Fibroblast of the aortic adventitia (primary cell): ENCODE results near the gene ITSN1. TPM values are rescaled to one million over a fixed set of nuclear protein-coding genes. Genes with fewer than 3 reads are reported as not detected.
"Not testable (repeated sequence)": the region's sequence is repeated elsewhere in the genome, so short reads cannot be mapped to it uniquely, and the experiment has no call there.

Experiments used
- DNase-seq: peaks from one replicate; pipeline ENCODE4 v3.0.0-alpha.2; 2010; ENCODE audit warnings: low read depth
- H3K4me3 ChIP-seq: 2 replicates; pipeline ENCODE4 v1.5.1; 2011; ENCODE audit warnings: low read depth, mild to moderate bottlenecking, control low read depth, low read length, moderate library complexity
- CTCF ChIP-seq: IDR thresholded peaks from 2 replicates; pipeline ENCODE4 v1.5.1; 2011; ENCODE audit warnings: mild to moderate bottlenecking, low read length, control low read depth, inconsistent platforms; ENCODE audit not compliant: insufficient read depth
- total RNA-seq: library from RNA; depleted of rRNA; stranded (reverse); fragments of >200 nt; gene quantifications from 2 replicates; pipeline ENCODE4 v1.2.3, GENCODE V29; 2012; ENCODE audit warnings: low replicate concordance

The ITSN1 gene
- total RNA-seq = 35.0 and 46.5 TPM in 2 replicates

GRCh38 chr21:33642027-33642895 is at the start of gene ITSN1:
TSS of gene ITSN1 (plus strand) at chr21:33642501. CDS start at chr21:33718829, 76,328 bp downstream.
- no peak for TF ChIP-seq CTCF
- DNase-seq = peak; percentile 100
- H3K4me3 ChIP-seq = peak within 1 kb of the TSS; percentile 85

- no peak for TF ChIP-seq CTCF
- H3K4me3 ChIP-seq = no peak overlapping the region
- DNase-seq = no peak
Observed at GRCh38 chr21:33598051-33598450, 44.2 kb upstream of the ITSN1 start.

DNA sequence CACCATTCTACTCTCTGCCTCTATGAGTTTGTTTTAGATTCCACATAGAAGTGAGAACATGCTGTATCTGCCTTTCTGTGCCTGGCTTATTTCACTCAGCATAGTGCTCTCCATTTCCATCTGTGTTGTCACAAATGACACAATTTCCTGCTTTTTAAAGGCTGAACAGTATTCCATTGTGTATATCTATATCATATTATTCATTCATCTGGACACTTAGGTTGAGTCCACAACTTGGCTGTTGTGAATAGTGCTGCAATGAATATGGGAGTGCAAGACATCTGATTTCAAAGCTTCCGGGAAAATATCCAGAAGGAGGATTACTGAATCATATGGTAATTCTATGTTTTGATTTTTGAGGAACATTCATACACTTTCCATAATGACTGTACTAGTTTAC is 33.7 kb upstream of the ITSN1 start:
- DNase-seq = peak; percentile 61
- no peak for TF ChIP-seq CTCF
- no peak overlapping the region for H3K4me3 ChIP-seq

DNA sequence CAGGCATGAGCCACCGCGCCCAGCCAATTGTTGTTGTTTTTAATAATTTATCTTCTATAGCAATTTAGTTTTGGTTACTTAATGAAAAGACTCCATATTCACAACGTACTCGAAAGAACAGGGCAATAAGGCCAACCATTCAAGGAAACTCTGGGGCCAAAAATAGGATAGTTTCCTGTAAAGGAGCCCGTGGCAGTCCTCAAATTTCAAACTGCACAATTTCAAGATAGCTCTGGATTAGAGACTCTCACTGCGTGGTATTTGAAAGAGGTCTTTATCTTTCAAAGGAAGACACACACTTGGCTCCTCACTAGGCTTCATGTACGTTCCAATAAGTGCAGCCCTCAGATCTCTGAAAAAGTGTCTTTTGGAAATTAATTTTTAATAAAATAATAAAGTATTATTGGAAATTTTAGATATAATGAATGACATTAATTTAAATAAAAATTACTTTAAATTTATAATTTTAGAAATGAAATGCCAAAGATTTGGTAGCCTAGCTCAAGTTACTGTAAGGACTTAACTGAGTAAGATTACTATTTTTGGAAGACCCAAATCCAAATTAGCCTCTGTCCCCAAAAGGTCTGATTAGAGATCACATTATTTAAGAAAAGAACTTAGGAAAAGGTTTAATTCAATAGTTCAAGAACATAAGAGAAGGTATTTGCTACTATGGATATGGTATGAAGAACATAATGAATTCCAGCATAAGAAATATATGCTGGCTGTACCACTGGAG is 31.1 kb upstream of the ITSN1 start:
- no peak overlapping the region for H3K4me3 ChIP-seq
- no peak for TF ChIP-seq CTCF
- no peak for DNase-seq

- H3K4me3 ChIP-seq, DNase-seq: not testable (repeated sequence)
Observed at GRCh38 chr21:33617565-33617964, 24.7 kb upstream of the ITSN1 start.

- no peak for TF ChIP-seq CTCF
- no peak overlapping the region for H3K4me3 ChIP-seq
- no peak for DNase-seq
Observed at GRCh38 chr21:33618407-33618806, 23.9 kb upstream of the ITSN1 start.

GRCh38 chr21:33619726-33620125 is 22.6 kb upstream of the ITSN1 start:
- TF ChIP-seq CTCF = no peak
- H3K4me3 ChIP-seq = no peak overlapping the region
- DNase-seq = no peak
